NT2/D1 (cell line): ENCODE results near the gene ACIN1.

Experiments used
- SUZ12 ChIP-seq: IDR thresholded peaks from 2 replicates; pipeline ENCODE4 v1.6.1; 2011; ENCODE audit not compliant: insufficient read length, insufficient read depth; ENCODE audit errors: extremely low read depth
- YY1 ChIP-seq: IDR thresholded peaks from 2 replicates; pipeline ENCODE4 v1.6.1; 2011; ENCODE audit not compliant: insufficient read length, insufficient read depth
- ZNF274 ChIP-seq: IDR thresholded peaks from 2 replicates; pipeline ENCODE4 v1.6.1; 2011; ENCODE audit warnings: mild to moderate bottlenecking, low read depth, low read length

GRCh38 chr14:23123419-23123818, 28.5 kb upstream of the ACIN1 start:
- no peak for TF ChIP-seq ZNF274
- TF ChIP-seq SUZ12 = no peak
- no peak for TF ChIP-seq YY1
